GM23248 (cell line): ENCODE results near the gene RAB4A. TPM values are rescaled to one million over a fixed set of nuclear protein-coding genes. Genes with fewer than 3 reads are reported as not detected.

Source experiments
- DNase-seq: peaks from one replicate; pipeline ENCODE4 v3.0.0-alpha.2; 2015
- H2AFZ ChIP-seq: fragments of 200-600 bp; sonication (generic); 2 replicates; pipeline ENCODE4 v1.6.1; 2016; ENCODE audit warnings: antibody characterized with exemption
- H3F3A ChIP-seq: fragments of 200-600 bp; sonication (generic); 2 replicates; pipeline ENCODE4 v1.6.1; 2016; ENCODE audit warnings: mild to moderate bottlenecking, antibody characterized with exemption, mixed run types; ENCODE audit not compliant: insufficient read depth
- H3K27ac ChIP-seq: fragments of 200-600 bp; sonication (generic); 2 replicates; pipeline ENCODE4 v1.5.1; 2016; ENCODE audit warnings: mild to moderate bottlenecking
- H3K27me3 ChIP-seq: fragments of 200-600 bp; sonication (generic); replicated peaks from 2 replicates; pipeline ENCODE4 v1.6.1; 2016; ENCODE audit warnings: mild to moderate bottlenecking; ENCODE audit not compliant: insufficient read depth
- H3K36me3 ChIP-seq: fragments of 200-600 bp; sonication (generic); 2 replicates; pipeline ENCODE4 v1.6.1; 2016; ENCODE audit warnings: low read depth, mild to moderate bottlenecking
- H3K4me1 ChIP-seq: fragments of 200-600 bp; sonication (generic); 2 replicates; pipeline ENCODE4 v1.6.1; 2016; ENCODE audit warnings: mild to moderate bottlenecking; ENCODE audit not compliant: insufficient read depth
- H3K4me2 ChIP-seq: fragments of 200-600 bp; sonication (generic); one replicate; pipeline ENCODE4 v1.6.1; 2016; ENCODE audit warnings: mild to moderate bottlenecking; ENCODE audit not compliant: unreplicated experiment
- H3K4me3 ChIP-seq: fragments of 200-600 bp; sonication (generic); 2 replicates; pipeline ENCODE4 v1.5.1; 2016; ENCODE audit warnings: mild to moderate bottlenecking
- H3K79me2 ChIP-seq: fragments of 200-600 bp; sonication (generic); 2 replicates; pipeline ENCODE4 v1.6.1; 2016; ENCODE audit warnings: mild to moderate bottlenecking; ENCODE audit not compliant: insufficient read depth
- H3K9ac ChIP-seq: fragments of 200-600 bp; sonication (generic); 2 replicates; pipeline ENCODE4 v1.6.1; 2016; ENCODE audit warnings: mild to moderate bottlenecking
- H3K9me2 ChIP-seq: fragments of 200-600 bp; sonication (generic); 2 replicates; pipeline ENCODE4 v1.6.1; 2016; ENCODE audit warnings: mixed run types, mild to moderate bottlenecking, moderate library complexity; ENCODE audit not compliant: insufficient read depth
- H3K9me3 ChIP-seq: fragments of 200-600 bp; sonication (generic); one replicate; pipeline ENCODE4 v1.6.1; 2017; ENCODE audit warnings: low read depth
- H4K20me1 ChIP-seq: fragments of 200-600 bp; sonication (generic); 2 replicates; pipeline ENCODE4 v1.6.0; 2016; ENCODE audit not compliant: insufficient read depth
- EZH2 ChIP-seq: fragments of 200-600 bp; sonication (generic); IDR thresholded peaks from 2 replicates; pipeline ENCODE4 v1.6.1; 2018; ENCODE audit warnings: antibody characterized with exemption, mild to moderate bottlenecking; ENCODE audit not compliant: insufficient read depth, poor library complexity, severe bottlenecking
- EZH2phosphoT487 ChIP-seq: fragments of 200-600 bp; sonication (generic); IDR thresholded peaks from 2 replicates; pipeline ENCODE4 v1.6.1; 2018; ENCODE audit warnings: antibody characterized with exemption, moderate library complexity, mild to moderate bottlenecking, low read depth; ENCODE audit not compliant: insufficient read depth
- WGBS, 2 experiments: methylation state at CpG; one replicate each; pipeline ENCODE4 v1.1.6; 2015 to 2017; ENCODE audit warnings: low lambda C conversion rate in 2 of 2, low coverage in 1 of 2; ENCODE audit errors: missing lambda C conversion rate in 2 of 2; 5-methylcytosine and 5-hydroxymethylcytosine counted together
- in situ Hi-C: fragments of 300-500 bp; cut with MboI; formaldehyde crosslinking; loops from 2 replicates; pipeline ENCODE4 v1.15.0; 2020
- polyA plus RNA-seq: library from polyadenylated mRNA; unstranded; fragments of >200 nt; fragmentation: Nextera tagmentation; extraction: Ambion mirVana; gene quantifications from 2 replicates; pipeline ENCODE4 v1.2.1, GENCODE V29; 2016
- total RNA-seq: library from RNA; depleted of rRNA; stranded (reverse); fragments of >200 nt; shearing (Covaris generic); gene quantifications from 2 replicates; pipeline ENCODE4 v1.2.3, GENCODE V29; 2014

RAB4A gene
- total and polyA plus RNA-seq, 2 experiments from 2014 or later = 43.4 to 47.2 TPM

- H3K9me3 ChIP-seq = no peaks in the 10 kb centered on the region
- peaks cover 11% of the 10 kb centered on the region for H3K4me1 ChIP-seq
- H3K9ac ChIP-seq = no peak overlapping the region
- TF ChIP-seq EZH2phosphoT487 (no peak), EZH2 (no peak)
- in situ Hi-C loops = no loop called here
- no peak overlapping the region for H2AFZ ChIP-seq
- H3K27me3 ChIP-seq = no peaks in the 10 kb centered on the region
- no peak overlapping the region; the same call in 1 of the 2 replicates for H3K27ac ChIP-seq
- H3K4me2 ChIP-seq = no peak overlapping the region
- no peaks in the 10 kb centered on the region for H3K79me2 ChIP-seq
- no peaks in the 10 kb centered on the region; the same call in 1 of the 2 replicates for H4K20me1 ChIP-seq
- DNase-seq = peak; percentile 80
- H3K36me3 ChIP-seq = peaks cover 18% of the 10 kb centered on the region
- peaks cover 4% of the 10 kb centered on the region for H3F3A ChIP-seq
- no peaks in the 10 kb centered on the region for H3K9me2 ChIP-seq
- WGBS, 2 experiments = 73 to 86% methylated on average over 3 of the region's 3 CpGs
- H3K4me3 ChIP-seq = no peak overlapping the region
These were observed 25.6 kb downstream of the RAB4A start for GRCh38 chr1:229296541-229296941.

- H3K36me3 ChIP-seq = peaks cover 21% of the 10 kb centered on the region
- no peaks in the 10 kb centered on the region for H3K9me2 ChIP-seq
- H3F3A ChIP-seq = peaks cover 4% of the 10 kb centered on the region
- 98 to 100% methylated on average over 1 of the region's 1 CpG for WGBS, 2 experiments
- no peak overlapping the region for H3K27ac ChIP-seq
- no peaks in the 10 kb centered on the region for H3K9me3 ChIP-seq
- no peaks in the 10 kb centered on the region; the same call in 1 of the 2 replicates for H4K20me1 ChIP-seq
- H3K4me3 ChIP-seq = no peak overlapping the region
- no peak for TF ChIP-seq EZH2
- TF ChIP-seq EZH2phosphoT487 = no peak
- H3K27me3 ChIP-seq = no peaks in the 10 kb centered on the region
- no peak overlapping the region for H3K9ac ChIP-seq
- in situ Hi-C loops = no loop called here
- no peak overlapping the region for H3K4me2 ChIP-seq
- no peaks in the 10 kb centered on the region for H3K79me2 ChIP-seq
- peaks cover 11% of the 10 kb centered on the region for H3K4me1 ChIP-seq
- DNase-seq = no peak
- no peak overlapping the region for H2AFZ ChIP-seq
These were observed 26.8 kb downstream of the RAB4A start for GRCh38 chr1:229297746-229298145.

DNA sequence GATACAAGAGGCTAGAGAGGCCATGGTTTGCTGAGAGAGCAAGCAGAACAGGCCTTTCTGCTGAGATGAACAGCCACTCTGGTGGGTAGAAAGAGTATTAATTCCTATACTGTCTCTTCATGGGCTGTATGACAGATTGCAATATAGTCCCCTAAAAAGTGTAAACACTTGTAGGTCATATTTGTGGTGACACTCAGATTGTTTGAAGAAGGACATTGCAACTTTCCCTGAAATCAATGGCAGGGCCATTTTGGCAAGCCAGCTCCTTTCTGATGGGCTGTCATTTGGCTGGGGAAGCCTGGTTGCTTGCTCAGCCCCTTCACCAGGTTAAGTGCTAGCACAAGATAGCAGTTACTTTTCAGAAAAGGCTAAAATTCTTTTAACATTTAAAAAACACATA is 27.5 kb downstream of the RAB4A start:
- no peaks in the 10 kb centered on the region for H3K79me2 ChIP-seq
- H3K4me3 ChIP-seq = no peak overlapping the region
- no peak overlapping the region for H3K27ac ChIP-seq
- H3K9ac ChIP-seq = no peak overlapping the region
- no peak overlapping the region for H2AFZ ChIP-seq
- in situ Hi-C loops = no loop called here
- no peak for DNase-seq
- no peaks in the 10 kb centered on the region for H3K9me2 ChIP-seq
- TF ChIP-seq EZH2phosphoT487 = no peak
- no peak for TF ChIP-seq EZH2
- peaks cover 21% of the 10 kb centered on the region for H3K36me3 ChIP-seq
- no peaks in the 10 kb centered on the region for H3K27me3 ChIP-seq
- H3F3A ChIP-seq = peaks cover 4% of the 10 kb centered on the region
- peaks cover 11% of the 10 kb centered on the region for H3K4me1 ChIP-seq
- no peaks in the 10 kb centered on the region; the same call in 1 of the 2 replicates for H4K20me1 ChIP-seq
- H3K4me2 ChIP-seq = no peak overlapping the region
- H3K9me3 ChIP-seq = no peaks in the 10 kb centered on the region

DNA sequence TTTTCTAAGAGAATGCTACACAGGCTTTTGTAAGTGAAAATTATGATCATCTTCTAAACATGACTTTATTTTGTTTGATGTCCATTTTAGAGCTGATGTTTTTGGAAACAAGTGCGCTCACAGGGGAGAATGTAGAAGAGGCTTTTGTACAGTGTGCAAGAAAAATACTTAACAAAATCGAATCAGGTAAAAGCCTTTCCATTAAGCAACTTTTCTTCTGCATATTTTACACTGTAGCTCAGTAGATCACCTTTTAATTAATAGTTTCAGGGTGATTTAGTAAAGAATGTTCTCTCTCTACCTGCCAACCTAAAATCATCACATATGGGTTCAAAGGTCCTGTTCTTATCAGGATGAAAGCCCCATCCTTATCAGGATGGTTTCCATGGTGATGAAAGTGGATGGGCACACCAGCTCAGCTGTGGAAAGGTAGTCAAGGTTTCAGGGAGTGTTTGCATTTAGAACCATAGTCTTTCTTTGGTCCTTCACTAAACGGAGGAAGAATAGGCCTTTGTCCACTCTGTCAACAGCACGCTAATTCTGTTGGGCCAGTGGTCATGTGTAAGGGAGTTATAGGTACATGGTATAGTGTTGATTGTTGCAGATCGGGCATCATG is 28.1 kb downstream of the RAB4A start:
- peaks cover 23% of the 10 kb centered on the region for H3K36me3 ChIP-seq
- no peak overlapping the region for H3K4me2 ChIP-seq
- H3K4me1 ChIP-seq = peaks cover 11% of the 10 kb centered on the region
- no peak for DNase-seq
- 94 to 98% methylated on average over 5 of the region's 5 CpGs for WGBS, 2 experiments
- H3F3A ChIP-seq = peaks cover 4% of the 10 kb centered on the region
- H3K4me3 ChIP-seq = no peak overlapping the region
- H2AFZ ChIP-seq = no peak overlapping the region
- in situ Hi-C loops = no loop called here
- H3K79me2 ChIP-seq = no peaks in the 10 kb centered on the region
- no peak for TF ChIP-seq EZH2
- no peak for TF ChIP-seq EZH2phosphoT487
- no peak overlapping the region for H3K9ac ChIP-seq
- no peaks in the 10 kb centered on the region for H3K27me3 ChIP-seq
- no peaks in the 10 kb centered on the region for H3K9me3 ChIP-seq
- H3K9me2 ChIP-seq = no peaks in the 10 kb centered on the region
- no peaks in the 10 kb centered on the region; the same call in 1 of the 2 replicates for H4K20me1 ChIP-seq
- no peak overlapping the region for H3K27ac ChIP-seq
